ENCODE data around the gene GSS.

DNA sequence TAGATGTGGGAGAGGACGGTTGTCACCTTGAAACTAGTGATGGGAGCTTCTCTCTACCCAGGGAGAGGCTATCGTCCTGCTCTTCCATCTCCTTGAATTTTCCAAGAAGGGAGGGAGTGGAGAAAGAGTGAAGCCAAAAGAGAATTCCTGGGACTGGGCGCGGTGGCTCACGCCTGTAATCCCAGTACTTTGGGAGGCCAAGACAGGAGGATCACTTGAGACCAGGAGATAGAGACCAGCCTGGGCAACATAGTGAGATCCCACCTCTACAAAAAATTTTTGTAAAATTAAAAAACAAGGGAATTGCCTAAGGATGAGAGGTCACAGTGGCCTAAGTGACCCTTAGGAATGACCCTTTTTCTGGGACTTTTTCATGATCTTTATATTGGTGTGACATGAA lies 8.9 kb upstream of the GSS start:
- TF ChIP-seq POLR2A (IDR thresholded peaks at IDR 0.05; ENCODE audit: low read depth, low read length) (no peak), TAF1 (IDR thresholded peaks at IDR 0.05; ENCODE audit: low read depth, low read length) (no peak), SPI1 (IDR thresholded peaks at IDR 0.05; ENCODE audit: low read depth, low read length) (no peak), POU2F2 (IDR thresholded peaks at IDR 0.05; ENCODE audit: low read depth, low read length) (no peak)
